GM20000 (cell line): Measurements from ENCODE around the gene NRGN.
A peak's percentile ranks its signal among the peaks of the same experiment; 100 is the strongest.

ENCODE experiments used
- DNase-seq: peaks from one replicate; pipeline ENCODE4 v3.0.0; 2012; ENCODE audit warnings: low spot score
- CTCF ChIP-seq: IDR thresholded peaks from 2 replicates; pipeline ENCODE4 v1.5.1; 2012; ENCODE audit warnings: mild to moderate bottlenecking, control low read depth; ENCODE audit errors: extremely low read depth, missing control alignments

NRGN gene

GRCh38 chr11:124740277-124740882 is 638 bp downstream of the NRGN start:
- TF ChIP-seq CTCF, result peak; percentile 32
- peak; percentile 75 for DNase-seq

DNA sequence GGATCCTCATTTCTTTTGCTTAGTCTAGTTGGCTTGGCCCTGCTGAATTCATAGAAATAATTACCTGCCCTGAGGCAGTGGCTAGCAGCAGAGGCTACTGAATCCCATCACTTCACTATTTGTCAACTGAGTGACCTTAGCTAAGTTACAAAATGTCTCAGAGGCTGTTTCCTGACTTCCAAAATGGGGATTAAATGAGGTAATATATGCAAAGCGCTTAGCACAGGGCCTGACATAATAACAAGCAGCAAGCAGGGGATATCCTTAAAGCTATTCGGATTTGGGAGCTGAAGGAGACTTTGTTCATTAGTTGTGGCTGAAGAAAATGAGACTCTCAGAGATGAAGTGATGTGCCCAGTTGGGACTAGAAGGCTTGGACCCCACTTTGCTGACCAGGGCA is 2.8 kb downstream of the NRGN start:
- peak; percentile 13 for DNase-seq
- TF ChIP-seq CTCF, result no peak

GRCh38 chr11:124743050-124743449 is 3.3 kb downstream of the NRGN start:
- TF ChIP-seq CTCF, result no peak
- DNase-seq, result no peak

DNA sequence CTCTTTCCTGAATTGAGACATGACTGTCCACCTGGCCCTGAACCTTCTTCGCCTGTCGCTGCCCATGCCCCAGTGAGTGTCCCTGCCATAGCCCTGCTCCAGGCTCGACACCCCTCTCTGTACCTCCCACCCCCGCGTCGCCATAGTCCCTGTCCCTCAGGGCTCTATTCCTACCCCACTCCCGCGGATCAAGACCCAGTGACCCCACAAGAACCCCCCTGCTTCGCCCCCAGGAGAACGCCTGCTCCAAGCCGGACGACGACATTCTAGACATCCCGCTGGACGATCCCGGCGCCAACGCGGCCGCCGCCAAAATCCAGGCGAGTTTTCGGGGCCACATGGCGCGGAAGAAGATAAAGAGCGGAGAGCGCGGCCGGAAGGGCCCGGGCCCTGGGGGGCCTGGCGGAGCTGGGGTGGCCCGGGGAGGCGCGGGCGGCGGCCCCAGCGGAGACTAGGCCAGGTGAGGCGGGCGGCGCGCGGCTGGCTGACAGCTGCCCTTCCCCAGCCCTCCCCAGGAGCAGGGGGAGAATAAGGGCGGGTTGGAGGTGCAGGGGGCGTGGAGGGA is 5.6 kb downstream of the NRGN start:
- DNase-seq, result peak; percentile 12
- no peak for TF ChIP-seq CTCF

GRCh38 chr11:124745835-124746620 is 6.3 kb downstream of the NRGN start:
- peak; percentile 81 for DNase-seq
- TF ChIP-seq CTCF, result peak; percentile 36

DNA sequence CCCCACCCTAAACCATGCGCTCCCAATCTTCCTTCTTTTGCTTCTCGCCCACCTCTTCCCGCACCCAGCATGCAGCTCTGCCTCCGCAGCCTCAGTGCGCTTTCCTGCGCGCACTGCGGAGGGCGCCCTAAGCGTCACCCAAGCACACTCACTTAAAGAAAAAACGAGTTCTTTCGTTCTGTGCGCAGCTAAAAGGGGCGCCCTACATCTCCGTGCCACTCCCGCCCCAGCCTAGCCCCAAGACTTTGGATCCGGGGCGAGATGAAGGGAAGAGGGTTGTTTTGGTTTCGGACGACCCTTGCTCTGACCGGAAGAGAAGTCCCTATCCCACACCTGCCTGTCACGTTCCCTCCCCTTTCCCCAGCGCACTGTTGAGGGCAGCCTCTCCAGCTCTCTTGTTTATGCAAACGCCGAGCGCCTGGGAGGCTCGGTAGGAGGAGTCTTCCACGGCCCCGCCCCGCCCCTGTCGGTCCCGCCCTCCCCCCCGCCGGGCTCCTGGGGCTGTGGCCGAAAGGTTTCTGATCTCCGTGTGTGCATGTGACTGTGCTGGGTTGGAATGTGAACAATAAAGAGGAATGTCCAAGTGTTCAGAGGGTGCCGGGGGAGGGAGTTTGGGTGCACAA is 7.0 kb downstream of the NRGN start:
- DNase-seq, result peak; percentile 96
- peak; percentile 85 for TF ChIP-seq CTCF
